Measurements from ENCODE around the gene PNPLA3. TPM values are rescaled to one million over a fixed set of nuclear protein-coding genes. Genes with fewer than 3 reads are reported as not detected.
A peak's percentile ranks its signal among the peaks of the same experiment; 100 is the strongest.

The PNPLA3 gene
- polyA plus RNA-seq, 1 experiment, result 4.8 TPM

- POLR2A ChIA-PET, result no interaction called here
- TF ChIP-seq CTCF (IDR thresholded peaks at IDR 0.05; ENCODE audit: insufficient read depth, low read depth, low read length), result peak; percentile 19; the same call in 1 of the 2 replicates
- DNase-seq (ENCODE audit: low read depth), result peak; percentile 58
- CTCF ChIA-PET, result interaction anchor here (0.8 to 1.8 kb wide), 7 partner anchors 10 to 734 kb away, joined by 3 to 23 read pairs (median 4); no protein-coding TSS in a partner anchor
- Histone ChIP-seq H3K36me3 (ENCODE audit: control insufficient read depth, insufficient read depth, low read length) (no peaks in the 10 kb centered on the region), H3K4me3 (ENCODE audit: low read depth, low read length) (peak within 1 kb of the TSS; percentile 83), H3K27me3 (ENCODE audit: control insufficient read depth, insufficient read depth, low read length) (no peaks in the 10 kb centered on the region)
Measured at GRCh38 chr22:43955040-43955882, 31.7 kb downstream of the PNPLA3 start, which contains the start of gene SAMM50. Gene SAMM50, plus strand, starts transcription at chr22:43955442. Its CDS starts 136 bp downstream, at chr22:43955578.

- no peak for TF ChIP-seq CTCF (IDR thresholded peaks at IDR 0.05; ENCODE audit: insufficient read depth, low read depth, low read length)
- no peak for DNase-seq (ENCODE audit: low read depth)
- peak overlapping the region; percentile 83 for H3K4me3 ChIP-seq (ENCODE audit: low read depth, low read length)
- POLR2A ChIA-PET, result no interaction called here
- no peaks in the 10 kb centered on the region for H3K27me3 ChIP-seq (ENCODE audit: control insufficient read depth, insufficient read depth, low read length)
- H3K36me3 ChIP-seq (ENCODE audit: control insufficient read depth, insufficient read depth, low read length), result no peaks in the 10 kb centered on the region
- CTCF ChIA-PET, result interaction anchor here (1.0 kb wide), 1 partner anchor 71 kb away, joined by 3 read pairs; no protein-coding TSS in a partner anchor
Measured at GRCh38 chr22:43955883-43956782, 32.5 kb downstream of the PNPLA3 start.

DNA sequence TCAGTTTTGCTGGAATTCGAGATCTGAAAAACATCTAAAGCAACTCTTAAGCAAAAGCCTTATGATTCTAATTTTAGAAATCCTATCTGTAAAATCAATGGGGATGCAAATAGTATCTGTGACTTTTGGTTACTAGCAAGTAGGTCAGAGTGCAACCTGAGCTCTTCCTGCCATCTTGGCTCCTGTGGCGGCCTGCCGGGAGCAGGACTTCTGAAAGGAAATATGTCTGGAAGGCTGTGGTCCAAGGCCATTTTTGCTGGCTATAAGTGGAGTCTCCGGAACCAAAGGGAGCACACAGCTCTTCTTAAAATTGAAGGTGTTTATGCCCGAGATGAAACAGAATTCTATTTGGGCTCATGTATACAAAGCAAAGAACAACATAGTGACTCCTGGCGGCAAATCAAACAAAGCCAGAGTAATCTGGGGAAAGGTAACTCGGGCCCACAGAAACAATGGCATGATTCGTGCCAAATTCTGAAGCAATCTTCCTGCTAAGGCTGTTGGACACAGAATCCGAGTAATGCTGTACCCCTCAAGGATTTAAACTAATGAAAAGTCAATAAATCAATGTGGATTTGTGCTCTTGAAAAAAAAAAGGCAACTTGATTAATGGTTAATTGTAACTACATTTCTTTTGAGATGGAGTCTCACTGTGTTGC is 33.3 kb downstream of the PNPLA3 start:
- H3K4me3 ChIP-seq (ENCODE audit: low read depth, low read length), result no peak overlapping the region; the same call in 1 of the 2 replicates
- no peaks in the 10 kb centered on the region for H3K36me3 ChIP-seq (ENCODE audit: control insufficient read depth, insufficient read depth, low read length)
- CTCF ChIA-PET, result no interaction called here
- POLR2A ChIA-PET, result no interaction called here
- DNase-seq (ENCODE audit: low read depth), result no peak
- H3K27me3 ChIP-seq (ENCODE audit: control insufficient read depth, insufficient read depth, low read length), result no peaks in the 10 kb centered on the region
- TF ChIP-seq CTCF (IDR thresholded peaks at IDR 0.05; ENCODE audit: insufficient read depth, low read depth, low read length), result no peak

DNA sequence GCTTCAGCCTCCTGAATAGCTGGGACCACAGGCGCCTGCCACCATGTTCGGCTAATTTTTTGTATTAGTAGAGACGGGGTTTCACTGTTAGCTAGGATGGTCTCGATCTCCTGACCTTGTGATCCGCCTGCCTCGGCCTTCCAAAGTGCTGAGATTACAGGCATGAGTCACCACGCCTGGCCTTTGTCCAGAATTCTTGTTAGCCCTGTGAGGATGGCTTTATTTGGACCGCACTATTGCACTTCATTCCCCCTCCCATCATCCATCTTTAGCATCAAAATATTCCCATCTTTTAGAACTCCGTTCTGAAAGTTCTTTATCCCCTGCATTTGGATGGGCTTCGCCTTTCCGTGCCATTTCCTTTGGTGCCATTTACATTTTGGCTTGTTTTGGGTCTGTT is 34.3 kb downstream of the PNPLA3 start:
- H3K36me3 ChIP-seq (ENCODE audit: control insufficient read depth, insufficient read depth, low read length), result no peaks in the 10 kb centered on the region
- H3K4me3 ChIP-seq (ENCODE audit: low read depth, low read length), result no peak overlapping the region
- no peak for DNase-seq (ENCODE audit: low read depth)
- no peaks in the 10 kb centered on the region for H3K27me3 ChIP-seq (ENCODE audit: control insufficient read depth, insufficient read depth, low read length)
- ChIA-PET CTCF (no interaction called here), POLR2A (no interaction called here)
- TF ChIP-seq CTCF (IDR thresholded peaks at IDR 0.05; ENCODE audit: insufficient read depth, low read depth, low read length), result no peak

Measured in BJ (cell line).